ENCODE measurements around the gene GCFC2. TPM values are rescaled to one million over a fixed set of nuclear protein-coding genes. Genes with fewer than 3 reads are reported as not detected.

GCFC2 gene
- total and polyA plus RNA-seq, 2 of the 13 experiments (the other 11 are each of a cell fraction or from before 2014, with no cell fraction given): 26.8 to 49.0 TPM

GRCh38 chr2:75646090-75646582 is 64.6 kb downstream of the GCFC2 start (continued):
- TF ChIP-seq, protein P1, sequence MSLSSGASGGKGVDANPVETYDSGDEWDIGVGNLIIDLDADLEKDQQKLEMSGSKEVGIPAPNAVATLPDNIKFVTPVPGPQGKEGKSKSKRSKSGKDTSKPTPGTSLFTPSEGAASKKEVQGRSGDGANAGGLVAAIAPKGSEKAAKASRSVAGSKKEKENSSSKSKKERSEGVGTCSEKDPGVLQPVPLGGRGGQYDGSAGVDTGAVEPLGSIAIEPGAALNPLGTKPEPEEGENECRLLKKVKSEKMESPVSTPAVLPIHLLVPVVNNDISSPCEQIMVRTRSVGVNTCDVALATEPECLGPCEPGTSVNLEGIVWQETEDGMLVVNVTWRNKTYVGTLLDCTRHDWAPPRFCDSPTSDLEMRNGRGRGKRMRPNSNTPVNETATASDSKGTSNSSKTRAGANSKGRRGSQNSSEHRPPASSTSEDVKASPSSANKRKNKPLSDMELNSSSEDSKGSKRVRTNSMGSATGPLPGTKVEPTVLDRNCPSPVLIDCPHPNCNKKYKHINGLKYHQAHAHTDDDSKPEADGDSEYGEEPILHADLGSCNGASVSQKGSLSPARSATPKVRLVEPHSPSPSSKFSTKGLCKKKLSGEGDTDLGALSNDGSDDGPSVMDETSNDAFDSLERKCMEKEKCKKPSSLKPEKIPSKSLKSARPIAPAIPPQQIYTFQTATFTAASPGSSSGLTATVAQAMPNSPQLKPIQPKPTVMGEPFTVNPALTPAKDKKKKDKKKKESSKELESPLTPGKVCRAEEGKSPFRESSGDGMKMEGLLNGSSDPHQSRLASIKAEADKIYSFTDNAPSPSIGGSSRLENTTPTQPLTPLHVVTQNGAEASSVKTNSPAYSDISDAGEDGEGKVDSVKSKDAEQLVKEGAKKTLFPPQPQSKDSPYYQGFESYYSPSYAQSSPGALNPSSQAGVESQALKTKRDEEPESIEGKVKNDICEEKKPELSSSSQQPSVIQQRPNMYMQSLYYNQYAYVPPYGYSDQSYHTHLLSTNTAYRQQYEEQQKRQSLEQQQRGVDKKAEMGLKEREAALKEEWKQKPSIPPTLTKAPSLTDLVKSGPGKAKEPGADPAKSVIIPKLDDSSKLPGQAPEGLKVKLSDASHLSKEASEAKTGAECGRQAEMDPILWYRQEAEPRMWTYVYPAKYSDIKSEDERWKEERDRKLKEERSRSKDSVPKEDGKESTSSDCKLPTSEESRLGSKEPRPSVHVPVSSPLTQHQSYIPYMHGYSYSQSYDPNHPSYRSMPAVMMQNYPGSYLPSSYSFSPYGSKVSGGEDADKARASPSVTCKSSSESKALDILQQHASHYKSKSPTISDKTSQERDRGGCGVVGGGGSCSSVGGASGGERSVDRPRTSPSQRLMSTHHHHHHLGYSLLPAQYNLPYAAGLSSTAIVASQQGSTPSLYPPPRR (CRISPR knock-in tag; IDR thresholded peaks at IDR 0.05; ENCODE audit: borderline replicate concordance): no peak
- TF ChIP-seq ZNF703 (CRISPR knock-in tag; IDR thresholded peaks at IDR 0.05; ENCODE audit: borderline replicate concordance) (no peak), ATF4 (CRISPR knock-in tag; IDR thresholded peaks at IDR 0.05) (no peak)

GRCh38 chr2:75645643-75646042 is 65.1 kb downstream of the GCFC2 start:
- WGBS (ENCODE audit: low lambda C conversion rate): over 99% methylated on average over 10 of the region's 10 CpGs
- FAIRE-seq (no peak), DNase-seq (ENCODE audit: low spot score) (no peak), ATAC-seq (no peak)
- H3K4me1 ChIP-seq (ENCODE audit: insufficient read depth, low read length): peaks cover 36% of the 10 kb centered on the region
- in situ Hi-C loops (cut with HindIII; ENCODE audit: extremely low pct_ligation_motif_present, low pct_unique_long_range_greater_than_20kb): no loop called here
- peak overlapping the region; percentile 97 for H2AFZ ChIP-seq (ENCODE audit: low read length)
- H3K36me3 ChIP-seq (replicated peaks in 1 of 2; ENCODE audit: control insufficient read depth in 1 of 2, insufficient read depth in 2 of 2, low read length in 2 of 2): peaks cover under 1 to 18% of the 10 kb centered on the region in 2 experiments
- H3K4me3 ChIP-seq (replicated peaks in 1 of 3; ENCODE audit: insufficient read depth in 1 of 3, low read depth in 2 of 3, low read length in 3 of 3): 0 out of 6 replicates have a peak overlapping the region, but pooled peaks of 1 of the 3 experiments have one; percentile 94
- intact Hi-C loops (cut with micrococcal nuclease; ENCODE audit: unreplicated experiment): loop anchor here (2.0 kb wide), 1 partner anchor 65 kb away; the partner anchor contains the start of gene GCFC2
- ChIA-PET CTCF (ENCODE audit: low intra/inter-chr PET ratio, low total read pairs) (interaction anchor here (1.2 kb wide), 1 partner anchor 32 kb away, joined by 3 read pairs; no protein-coding TSS in a partner anchor), POLR2A (no interaction called here)
- no peaks in the 10 kb centered on the region; a peak in 1 of 5 replicates for H3K27me3 ChIP-seq (ENCODE audit: control insufficient read depth in 1 of 2, insufficient read depth in 2 of 2, low read length in 2 of 2)
- no TSS peak for BruUV-seq (replicated peaks)
- no peak overlapping the region for H3K9ac ChIP-seq (ENCODE audit: insufficient read depth, low read depth, low read length)
- H3K27ac ChIP-seq (ENCODE audit: extremely low read length, insufficient read depth, low read length): no peak overlapping the region
- no peaks in the 10 kb centered on the region for H4K20me1 ChIP-seq (ENCODE audit: insufficient read depth, low read length)
- peak overlapping the region; percentile 72 for H3K4me2 ChIP-seq (ENCODE audit: low read depth, low read length)
- peaks cover 33% of the 10 kb centered on the region for H3K79me2 ChIP-seq (ENCODE audit: insufficient read depth, low read length)
- H3K9me3 ChIP-seq (ENCODE audit: low read length): no peaks in the 10 kb centered on the region
- no peak for TF ChIP-seq ZNF589 (CRISPR knock-in tag; conservative IDR thresholded peaks at IDR 0.05)
- TF ChIP-seq LRRFIP1 (CRISPR knock-in tag; conservative IDR thresholded peaks at IDR 0.05): no peak
- no peak for TF ChIP-seq ZNF724P (CRISPR knock-in tag; IDR thresholded peaks at IDR 0.05; ENCODE audit: borderline replicate concordance)
- 0 out of 2 replicates have a peak, but pooled peaks have one; percentile 44 for TF ChIP-seq ZNF605 (CRISPR knock-in tag; IDR thresholded peaks at IDR 0.05)
- TF ChIP-seq MED1 (CRISPR knock-in tag; IDR thresholded peaks at IDR 0.05): no peak
- no peak for TF ChIP-seq NCOA2 (CRISPR knock-in tag; IDR thresholded peaks at IDR 0.05)
- no peak for TF ChIP-seq ASH2L (IDR thresholded peaks at IDR 0.05; ENCODE audit: insufficient read length, low read depth, low read length)
- TF ChIP-seq ZNF672 (CRISPR knock-in tag; IDR thresholded peaks at IDR 0.05): no peak
- TF ChIP-seq TFDP2 (CRISPR knock-in tag; IDR thresholded peaks at IDR 0.05): no peak
